Measurements from ENCODE around the gene SRC. TPM values are rescaled to one million over a fixed set of nuclear protein-coding genes. Genes with fewer than 3 reads are reported as not detected.

SRC gene
- total RNA-seq, 4 donors from 2014 or later, result 17.1 to 23.7 (median 17.8) TPM

- WGBS, 2 donors, result 91 to 93% methylated on average over 17 to 18 of the region's 24 CpGs
- DNase-seq, result no peak
- TF ChIP-seq POLR2A (IDR thresholded peaks at IDR 0.05) (no peak), CTCF (IDR thresholded peaks at IDR 0.05) (no peak)
- Histone ChIP-seq H3K9me3 (no peaks in the 10 kb centered on the region), H3K27me3 (no peaks in the 10 kb centered on the region), H3K4me1 (peaks cover 0 to under 1% of the 10 kb centered on the region in 2 donors), H3K36me3 (peaks cover 5 to 13% of the 10 kb centered on the region in 2 donors), H3K27ac (no peak overlapping the region), H3K4me3 (replicated peaks in 1 of 3) (no peak overlapping the region)
- intact Hi-C loops (cut with DNase I), result no loop called here
Measured at GRCh38 chr20:37363221-37364012, 17.5 kb downstream of the SRC start.

GRCh38 chr20:37364013-37364926, 18.3 kb downstream of the SRC start:
- DNase-seq, result no peak
- no peaks in the 10 kb centered on the region for H3K4me1 ChIP-seq

GRCh38 chr20:37364927-37365272, 19.0 kb downstream of the SRC start:
- Histone ChIP-seq H3K27me3 (no peaks in the 10 kb centered on the region), H3K36me3 (peaks cover 5 to 13% of the 10 kb centered on the region in 2 donors), H3K4me1 (no peaks in the 10 kb centered on the region), H3K9me3 (no peaks in the 10 kb centered on the region), H3K27ac (no peak overlapping the region), H3K4me3 (replicated peaks in 1 of 3) (no peak overlapping the region)
- intact Hi-C loops (cut with DNase I), result no loop called here
- DNase-seq, result no peak
- TF ChIP-seq POLR2A (IDR thresholded peaks at IDR 0.05) (no peak), CTCF (IDR thresholded peaks at IDR 0.05) (no peak)
- 89 to 95% methylated on average over 3 of the region's 3 CpGs for WGBS, 2 donors

More at GRCh38 chr20:37364013-37364926, 18.3 kb downstream of the SRC start:
- intact Hi-C loops (cut with DNase I), result no loop called here
- H3K4me3 ChIP-seq (replicated peaks in 1 of 3), result no peak overlapping the region
- H3K27me3 ChIP-seq, result no peaks in the 10 kb centered on the region
- 95 to 98% methylated on average over 15 to 19 of the region's 21 CpGs for WGBS, 2 donors
- no peaks in the 10 kb centered on the region for H3K9me3 ChIP-seq
- H3K36me3 ChIP-seq, result peaks cover 5 to 13% of the 10 kb centered on the region in 2 donors
- no peak overlapping the region for H3K27ac ChIP-seq
- TF ChIP-seq POLR2A (IDR thresholded peaks at IDR 0.05) (no peak), CTCF (IDR thresholded peaks at IDR 0.05) (no peak)

GRCh38 chr20:37365760-37366638, 20.1 kb downstream of the SRC start:
- no peaks in the 10 kb centered on the region for H3K27me3 ChIP-seq
- WGBS, 2 donors, result 94 to 95% methylated on average over 6 of the region's 6 CpGs
- no peak overlapping the region for H3K27ac ChIP-seq
- intact Hi-C loops (cut with DNase I), result no loop called here
- peaks cover 5 to 13% of the 10 kb centered on the region in 2 donors for H3K36me3 ChIP-seq
- DNase-seq, result no peak
- no peaks in the 10 kb centered on the region for H3K4me1 ChIP-seq
- no peak for TF ChIP-seq CTCF (IDR thresholded peaks at IDR 0.05)
- TF ChIP-seq POLR2A (IDR thresholded peaks at IDR 0.05), result no peak
- H3K4me3 ChIP-seq (replicated peaks in 1 of 3), result no peak overlapping the region
- H3K9me3 ChIP-seq, result no peaks in the 10 kb centered on the region

Measured in thyroid gland (tissue), 4 donors.